ENCODE results near the gene HES7.
"Not testable (repeated sequence)": the region's sequence is repeated elsewhere in the genome, so short reads cannot be mapped to it uniquely, and the experiment has no call there.

The HES7 gene

GRCh38 chr17:8117367-8117979, 6.4 kb downstream of the HES7 start:
- peak; percentile 26 for DNase-seq
- in situ Hi-C loops (cut with HindIII; ENCODE audit: low pct_ligation_motif_present, low pct_unique_long_range_greater_than_20kb, low sequenced_read_pairs) = no loop called here

GRCh38 chr17:8116776-8117175, 7.1 kb downstream of the HES7 start:
- in situ Hi-C loops (cut with HindIII; ENCODE audit: low pct_ligation_motif_present, low pct_unique_long_range_greater_than_20kb, low sequenced_read_pairs) = no loop called here
- DNase-seq = no peak

GRCh38 chr17:8110907-8111306, 13.0 kb downstream of the HES7 start:
- DNase-seq = no peak
- in situ Hi-C loops (cut with HindIII; ENCODE audit: low pct_ligation_motif_present, low pct_unique_long_range_greater_than_20kb, low sequenced_read_pairs) = no loop called here

GRCh38 chr17:8110456-8110804, 13.5 kb downstream of the HES7 start:
- in situ Hi-C loops (cut with HindIII; ENCODE audit: low pct_ligation_motif_present, low pct_unique_long_range_greater_than_20kb, low sequenced_read_pairs) = no loop called here
- no peak for DNase-seq

GRCh38 chr17:8109661-8110455, 14.0 kb downstream of the HES7 start:
- in situ Hi-C loops (cut with HindIII; ENCODE audit: low pct_ligation_motif_present, low pct_unique_long_range_greater_than_20kb, low sequenced_read_pairs) = no loop called here
- DNase-seq = peak; percentile 57

GRCh38 chr17:8108972-8109660, 14.8 kb downstream of the HES7 start:
- DNase-seq = no peak
- in situ Hi-C loops (cut with HindIII; ENCODE audit: low pct_ligation_motif_present, low pct_unique_long_range_greater_than_20kb, low sequenced_read_pairs) = no loop called here

GRCh38 chr17:8106980-8107379, 16.9 kb downstream of the HES7 start:
- DNase-seq; in situ Hi-C loops (cut with HindIII; ENCODE audit: low pct_ligation_motif_present, low pct_unique_long_range_greater_than_20kb, low sequenced_read_pairs): not testable (repeated sequence)

- in situ Hi-C loops (cut with HindIII; ENCODE audit: low pct_ligation_motif_present, low pct_unique_long_range_greater_than_20kb, low sequenced_read_pairs) = no loop called here
- DNase-seq = no peak
These were observed 17.9 kb downstream of the HES7 start for GRCh38 chr17:8105957-8106398.

- in situ Hi-C loops (cut with HindIII; ENCODE audit: low pct_ligation_motif_present, low pct_unique_long_range_greater_than_20kb, low sequenced_read_pairs) = no loop called here
- DNase-seq = no peak
These were observed 19.0 kb downstream of the HES7 start for GRCh38 chr17:8104911-8105310.

GRCh38 chr17:8103549-8103948, 20.4 kb downstream of the HES7 start:
- DNase-seq = no peak
- in situ Hi-C loops (cut with HindIII; ENCODE audit: low pct_ligation_motif_present, low pct_unique_long_range_greater_than_20kb, low sequenced_read_pairs) = no loop called here

GRCh38 chr17:8101721-8102120, 22.2 kb downstream of the HES7 start:
- in situ Hi-C loops (cut with HindIII; ENCODE audit: low pct_ligation_motif_present, low pct_unique_long_range_greater_than_20kb, low sequenced_read_pairs) = no loop called here
- no peak for DNase-seq

- DNase-seq = no peak
- in situ Hi-C loops (cut with HindIII; ENCODE audit: low pct_ligation_motif_present, low pct_unique_long_range_greater_than_20kb, low sequenced_read_pairs) = no loop called here
These were observed 23.1 kb downstream of the HES7 start for GRCh38 chr17:8100763-8101162.

GRCh38 chr17:8100111-8100510, 23.8 kb downstream of the HES7 start:
- in situ Hi-C loops (cut with HindIII; ENCODE audit: low pct_ligation_motif_present, low pct_unique_long_range_greater_than_20kb, low sequenced_read_pairs) = no loop called here
- no peak for DNase-seq

GRCh38 chr17:8096541-8096940, 27.4 kb downstream of the HES7 start:
- in situ Hi-C loops (cut with HindIII; ENCODE audit: low pct_ligation_motif_present, low pct_unique_long_range_greater_than_20kb, low sequenced_read_pairs) = no loop called here
- DNase-seq = no peak

- in situ Hi-C loops (cut with HindIII; ENCODE audit: low pct_ligation_motif_present, low pct_unique_long_range_greater_than_20kb, low sequenced_read_pairs) = no loop called here
- no peak for DNase-seq
These were observed 28.5 kb downstream of the HES7 start for GRCh38 chr17:8095361-8095760.

- no peak for DNase-seq
- in situ Hi-C loops (cut with HindIII; ENCODE audit: low pct_ligation_motif_present, low pct_unique_long_range_greater_than_20kb, low sequenced_read_pairs) = no loop called here
These were observed 32.7 kb downstream of the HES7 start for GRCh38 chr17:8091033-8091687.

- DNase-seq = no peak
- in situ Hi-C loops (cut with HindIII; ENCODE audit: low pct_ligation_motif_present, low pct_unique_long_range_greater_than_20kb, low sequenced_read_pairs) = no loop called here
These were observed 34.2 kb downstream of the HES7 start for GRCh38 chr17:8089728-8090127.

GRCh38 chr17:8087952-8088230, 36.0 kb downstream of the HES7 start:
- in situ Hi-C loops (cut with HindIII; ENCODE audit: low pct_ligation_motif_present, low pct_unique_long_range_greater_than_20kb, low sequenced_read_pairs) = no loop called here
- no peak for DNase-seq
